Measurements from ENCODE around the gene LRRC3. TPM values are rescaled to one million over a fixed set of nuclear protein-coding genes. Genes with fewer than 3 reads are reported as not detected.

The LRRC3 gene
- total RNA-seq, 1 experiment from 2014 or later = 5.7 TPM

DNA sequence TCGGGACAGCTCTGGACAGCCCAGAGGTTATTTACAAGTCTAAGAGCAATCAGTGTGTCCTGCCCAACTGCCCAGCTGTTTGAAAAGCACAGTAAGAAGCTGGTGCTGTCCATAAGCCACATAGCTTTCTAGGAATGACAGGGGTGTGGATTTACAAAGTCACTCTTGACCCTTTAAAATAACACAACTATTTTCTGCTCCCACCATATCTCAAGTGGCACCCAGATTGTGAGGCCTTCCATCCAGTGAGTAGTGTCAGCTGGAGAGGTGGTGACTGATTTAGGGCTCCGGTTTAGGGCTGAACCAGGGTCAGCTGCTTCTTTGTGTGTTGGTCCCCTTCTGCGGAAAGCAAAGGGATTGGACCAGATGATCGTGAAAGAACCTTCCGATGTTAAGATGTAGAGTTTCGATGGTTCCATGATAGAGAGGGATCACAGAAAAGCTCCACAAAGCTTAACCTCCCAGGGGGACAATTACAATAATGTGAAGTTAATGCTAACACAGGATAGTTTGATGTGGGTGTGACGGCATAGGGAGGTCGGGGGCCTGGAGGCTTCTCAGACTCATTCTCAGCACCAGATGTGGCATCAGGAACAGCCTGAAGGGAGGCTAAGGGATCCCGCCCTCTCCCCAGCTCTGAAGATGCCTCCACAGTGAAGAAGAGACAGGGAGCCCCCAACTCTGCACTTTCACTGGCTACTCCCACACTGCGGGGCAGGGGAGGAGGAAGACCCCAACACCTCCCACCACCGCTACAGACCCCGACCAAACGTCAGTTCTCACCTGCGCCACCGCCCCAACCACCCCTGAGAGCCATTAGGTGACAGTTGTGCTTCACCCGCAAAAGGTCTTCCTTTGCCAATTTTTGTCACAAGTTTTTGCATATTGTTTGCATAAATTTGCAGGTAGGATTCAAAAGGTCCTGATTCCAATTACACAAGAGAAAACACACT, 40.6 kb downstream of the LRRC3 start:
- Mint-ChIP-seq H3K36me3 (peaks cover 38% of the 10 kb centered on the region), H3K27me3 (ENCODE audit: low read depth) (peaks cover 9% of the 10 kb centered on the region; the same call in 1 of the 2 replicates), H3K4me3 (no peak overlapping the region), H3K27ac (peak overlapping the region; percentile 31), H3K4me1 (peaks cover 39% of the 10 kb centered on the region), H3K9me3 (peaks cover 24% of the 10 kb centered on the region)
- TF ChIP-seq ZNF138 (CRISPR knock-in tag; conservative IDR thresholded peaks at IDR 0.05) = no peak
- no peak for TF ChIP-seq PRRX2 (CRISPR knock-in tag; IDR thresholded peaks at IDR 0.05)
- TF ChIP-seq, protein P1, sequence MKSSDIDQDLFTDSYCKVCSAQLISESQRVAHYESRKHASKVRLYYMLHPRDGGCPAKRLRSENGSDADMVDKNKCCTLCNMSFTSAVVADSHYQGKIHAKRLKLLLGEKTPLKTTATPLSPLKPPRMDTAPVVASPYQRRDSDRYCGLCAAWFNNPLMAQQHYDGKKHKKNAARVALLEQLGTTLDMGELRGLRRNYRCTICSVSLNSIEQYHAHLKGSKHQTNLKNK (CRISPR knock-in tag; IDR thresholded peaks at IDR 0.05) = no peak
- TF ChIP-seq, protein P2, sequence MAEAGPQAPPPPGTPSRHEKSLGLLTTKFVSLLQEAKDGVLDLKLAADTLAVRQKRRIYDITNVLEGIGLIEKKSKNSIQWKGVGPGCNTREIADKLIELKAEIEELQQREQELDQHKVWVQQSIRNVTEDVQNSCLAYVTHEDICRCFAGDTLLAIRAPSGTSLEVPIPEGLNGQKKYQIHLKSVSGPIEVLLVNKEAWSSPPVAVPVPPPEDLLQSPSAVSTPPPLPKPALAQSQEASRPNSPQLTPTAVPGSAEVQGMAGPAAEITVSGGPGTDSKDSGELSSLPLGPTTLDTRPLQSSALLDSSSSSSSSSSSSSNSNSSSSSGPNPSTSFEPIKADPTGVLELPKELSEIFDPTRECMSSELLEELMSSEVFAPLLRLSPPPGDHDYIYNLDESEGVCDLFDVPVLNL (CRISPR knock-in tag; IDR thresholded peaks at IDR 0.05; ENCODE audit: borderline replicate concordance, low read depth) = no peak
- TF ChIP-seq TEAD4 (CRISPR knock-in tag; IDR thresholded peaks at IDR 0.05) = no peak
- no peak for TF ChIP-seq SP1 (CRISPR knock-in tag; conservative IDR thresholded peaks at IDR 0.05)
- TF ChIP-seq RELA (CRISPR knock-in tag; IDR thresholded peaks at IDR 0.05; ENCODE audit: borderline replicate concordance) = no peak
- TF ChIP-seq ZNF263 (CRISPR knock-in tag; IDR thresholded peaks at IDR 0.05; ENCODE audit: low read depth) = no peak
- no peak for TF ChIP-seq ZNF396 (CRISPR knock-in tag; IDR thresholded peaks at IDR 0.05; ENCODE audit: borderline replicate concordance)
- TF ChIP-seq, protein P3, sequence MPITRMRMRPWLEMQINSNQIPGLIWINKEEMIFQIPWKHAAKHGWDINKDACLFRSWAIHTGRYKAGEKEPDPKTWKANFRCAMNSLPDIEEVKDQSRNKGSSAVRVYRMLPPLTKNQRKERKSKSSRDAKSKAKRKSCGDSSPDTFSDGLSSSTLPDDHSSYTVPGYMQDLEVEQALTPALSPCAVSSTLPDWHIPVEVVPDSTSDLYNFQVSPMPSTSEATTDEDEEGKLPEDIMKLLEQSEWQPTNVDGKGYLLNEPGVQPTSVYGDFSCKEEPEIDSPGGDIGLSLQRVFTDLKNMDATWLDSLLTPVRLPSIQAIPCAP (CRISPR knock-in tag; IDR thresholded peaks at IDR 0.05) = no peak
- no peak for TF ChIP-seq ATF1 (CRISPR knock-in tag; IDR thresholded peaks at IDR 0.05)
- no peak for TF ChIP-seq GRHL2 (CRISPR knock-in tag; IDR thresholded peaks at IDR 0.05; ENCODE audit: insufficient replicate concordance, severe bottlenecking)
- TF ChIP-seq CBFB (CRISPR knock-in tag; IDR thresholded peaks at IDR 0.05; ENCODE audit: low read depth) = no peak
- TF ChIP-seq TEAD1 (CRISPR knock-in tag; IDR thresholded peaks at IDR 0.05) = no peak
- POLR2A ChIA-PET = no interaction called here
- ATAC-seq (no peak), DNase-seq (ENCODE audit: low spot score) (no peak)
- CTCF ChIA-PET = interaction anchor here (0.8 to 1.9 kb wide), 6 partner anchors 8 to 633 kb away, joined by 3 to 7 read pairs (median 4); no protein-coding TSS in a partner anchor

DNA sequence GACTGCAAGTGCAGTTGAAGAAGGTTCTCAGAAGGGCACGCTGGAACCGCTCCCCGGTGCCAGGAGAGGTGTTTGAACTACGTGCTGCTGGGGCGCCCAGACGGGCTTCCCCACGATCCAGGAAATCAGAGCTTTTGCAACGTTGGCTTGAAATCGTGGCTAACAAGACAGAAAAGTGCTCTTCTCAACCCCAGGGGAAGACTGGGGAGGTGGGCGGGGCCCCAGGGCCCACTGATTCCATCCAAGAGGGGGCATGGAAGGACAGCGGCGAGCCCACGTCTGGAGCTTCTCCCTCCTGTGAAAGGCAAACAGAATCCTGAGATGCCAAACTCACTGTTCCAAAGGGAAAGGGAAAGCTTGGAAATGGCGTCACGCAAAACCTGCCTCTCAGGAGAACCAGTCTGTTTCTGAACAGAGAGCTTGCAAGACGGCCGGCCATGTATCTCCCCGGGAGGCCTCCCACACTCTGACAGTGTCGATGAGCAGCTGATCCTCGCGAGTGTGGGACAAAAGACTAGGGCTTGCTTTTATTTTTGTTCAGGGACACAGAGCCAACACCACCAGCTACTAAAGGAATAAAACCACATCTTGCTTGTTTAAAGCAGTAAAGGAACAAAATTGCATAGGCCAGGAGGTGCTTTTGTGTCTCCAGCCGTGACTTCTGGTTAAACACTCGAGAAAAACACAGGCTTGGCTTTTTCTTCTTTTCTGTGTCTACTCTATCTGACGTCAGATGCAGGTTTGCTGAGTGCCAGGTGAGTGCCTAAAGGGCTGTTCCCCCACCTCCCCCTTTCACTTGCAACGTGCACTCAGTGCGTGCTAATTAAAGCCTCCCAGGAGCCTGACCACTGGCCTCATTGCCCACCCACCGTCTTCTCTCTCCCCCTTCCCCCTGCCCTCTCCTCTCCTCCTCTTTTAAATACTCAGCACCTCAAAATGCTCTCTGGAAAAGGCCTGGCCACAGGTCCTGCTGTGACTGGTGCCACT, 41.5 kb downstream of the LRRC3 start:
- Mint-ChIP-seq H3K4me1 (peaks cover 38% of the 10 kb centered on the region), H3K4me3 (no peak overlapping the region), H3K27ac (peak overlapping the region; percentile 78), H3K36me3 (peaks cover 31% of the 10 kb centered on the region), H3K27me3 (ENCODE audit: low read depth) (peaks cover 9% of the 10 kb centered on the region; the same call in 1 of the 2 replicates), H3K9me3 (peaks cover 19% of the 10 kb centered on the region)
- CTCF ChIA-PET = interaction anchor here (0.8 to 1.9 kb wide), 5 partner anchors 9 to 222 kb away, joined by 3 to 7 read pairs (median 4); no protein-coding TSS in a partner anchor
- TF ChIP-seq CREM (CRISPR knock-in tag; IDR thresholded peaks at IDR 0.05) = no peak
- TF ChIP-seq JAZF1 (CRISPR knock-in tag; IDR thresholded peaks at IDR 0.05) = no peak
- TF ChIP-seq GTF2I (CRISPR knock-in tag; conservative IDR thresholded peaks at IDR 0.05) = no peak
- TF ChIP-seq IRF2 (CRISPR knock-in tag; IDR thresholded peaks at IDR 0.05; ENCODE audit: borderline replicate concordance, low read depth) = no peak
- TF ChIP-seq, protein P4, sequence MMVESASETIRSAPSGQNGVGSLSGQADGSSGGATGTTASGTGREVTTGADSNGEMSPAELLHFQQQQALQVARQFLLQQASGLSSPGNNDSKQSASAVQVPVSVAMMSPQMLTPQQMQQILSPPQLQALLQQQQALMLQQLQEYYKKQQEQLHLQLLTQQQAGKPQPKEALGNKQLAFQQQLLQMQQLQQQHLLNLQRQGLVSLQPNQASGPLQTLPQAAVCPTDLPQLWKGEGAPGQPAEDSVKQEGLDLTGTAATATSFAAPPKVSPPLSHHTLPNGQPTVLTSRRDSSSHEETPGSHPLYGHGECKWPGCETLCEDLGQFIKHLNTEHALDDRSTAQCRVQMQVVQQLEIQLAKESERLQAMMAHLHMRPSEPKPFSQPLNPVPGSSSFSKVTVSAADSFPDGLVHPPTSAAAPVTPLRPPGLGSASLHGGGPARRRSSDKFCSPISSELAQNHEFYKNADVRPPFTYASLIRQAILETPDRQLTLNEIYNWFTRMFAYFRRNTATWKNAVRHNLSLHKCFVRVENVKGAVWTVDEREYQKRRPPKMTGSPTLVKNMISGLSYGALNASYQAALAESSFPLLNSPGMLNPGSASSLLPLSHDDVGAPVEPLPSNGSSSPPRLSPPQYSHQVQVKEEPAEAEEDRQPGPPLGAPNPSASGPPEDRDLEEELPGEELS (CRISPR knock-in tag; IDR thresholded peaks at IDR 0.05) = no peak
- DNase-seq (ENCODE audit: low spot score) (no peak), ATAC-seq (peak; percentile 14; the same call in 1 of the 2 replicates)
- POLR2A ChIA-PET = no interaction called here
